ENCODE data around the gene SMAP2.

SMAP2 gene

DNA sequence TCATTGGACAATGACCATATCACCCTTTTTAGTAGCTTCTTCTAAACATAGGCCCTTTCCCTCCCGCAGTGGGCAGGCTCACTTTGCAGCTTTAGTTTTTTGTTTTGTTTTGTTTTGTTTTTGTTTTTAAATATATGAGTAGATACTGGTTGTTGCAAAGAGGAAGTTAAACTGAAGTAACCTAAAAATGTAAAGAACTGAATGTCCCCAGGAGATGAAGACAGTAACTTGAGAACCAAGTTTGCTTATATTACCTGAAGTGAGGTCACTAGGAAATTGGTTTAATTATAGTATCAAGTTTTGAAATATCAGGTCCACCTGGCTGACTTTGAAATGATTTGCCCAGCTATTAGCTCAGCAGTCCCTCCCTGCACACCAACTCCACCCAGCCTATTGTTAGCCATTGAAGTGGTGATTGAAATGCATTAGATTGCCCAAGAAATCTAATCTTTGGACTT lies 18.2 kb downstream of the SMAP2 start:
- no peak for DNase-seq

DNA sequence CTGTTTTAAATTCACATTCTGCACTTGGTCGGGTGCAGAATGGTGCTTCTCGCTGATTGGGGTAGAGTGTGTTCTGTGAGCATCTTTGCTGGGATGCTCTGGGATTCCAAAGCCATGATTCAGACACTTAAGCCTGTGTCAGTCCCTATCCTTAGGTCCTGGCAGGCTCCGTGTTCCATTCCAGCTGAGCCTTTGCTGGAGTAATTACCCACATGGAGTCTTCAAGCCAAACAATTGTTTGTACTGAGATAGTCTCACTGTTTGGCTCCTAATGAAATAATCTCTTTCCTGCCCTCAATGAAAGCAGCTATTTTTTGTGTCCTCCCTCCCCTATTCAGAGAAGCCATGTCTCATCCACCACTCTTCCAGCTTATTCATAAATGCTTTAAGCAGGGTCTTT lies 18.7 kb downstream of the SMAP2 start:
- no peak for DNase-seq

DNA sequence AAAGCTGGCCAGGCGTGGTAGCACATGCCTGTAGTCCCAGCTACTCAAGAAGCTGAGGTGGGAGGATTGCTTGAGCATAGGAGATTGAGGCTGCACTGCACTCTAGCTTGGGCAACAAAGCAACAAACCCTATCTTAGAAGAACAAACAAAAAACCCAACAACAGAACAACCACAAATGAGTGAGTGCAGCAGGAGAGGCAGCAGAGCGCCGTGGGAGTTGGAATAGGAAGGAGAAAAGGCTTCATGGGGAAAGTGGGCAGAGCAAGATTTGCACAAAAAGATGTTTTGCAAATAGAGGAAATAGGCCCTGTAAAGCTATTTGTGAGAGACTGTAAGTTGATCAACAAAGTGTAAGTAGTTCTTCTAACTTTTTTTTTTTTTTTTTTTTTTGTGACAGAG lies 19.6 kb downstream of the SMAP2 start:
- DNase-seq = no peak

DNA sequence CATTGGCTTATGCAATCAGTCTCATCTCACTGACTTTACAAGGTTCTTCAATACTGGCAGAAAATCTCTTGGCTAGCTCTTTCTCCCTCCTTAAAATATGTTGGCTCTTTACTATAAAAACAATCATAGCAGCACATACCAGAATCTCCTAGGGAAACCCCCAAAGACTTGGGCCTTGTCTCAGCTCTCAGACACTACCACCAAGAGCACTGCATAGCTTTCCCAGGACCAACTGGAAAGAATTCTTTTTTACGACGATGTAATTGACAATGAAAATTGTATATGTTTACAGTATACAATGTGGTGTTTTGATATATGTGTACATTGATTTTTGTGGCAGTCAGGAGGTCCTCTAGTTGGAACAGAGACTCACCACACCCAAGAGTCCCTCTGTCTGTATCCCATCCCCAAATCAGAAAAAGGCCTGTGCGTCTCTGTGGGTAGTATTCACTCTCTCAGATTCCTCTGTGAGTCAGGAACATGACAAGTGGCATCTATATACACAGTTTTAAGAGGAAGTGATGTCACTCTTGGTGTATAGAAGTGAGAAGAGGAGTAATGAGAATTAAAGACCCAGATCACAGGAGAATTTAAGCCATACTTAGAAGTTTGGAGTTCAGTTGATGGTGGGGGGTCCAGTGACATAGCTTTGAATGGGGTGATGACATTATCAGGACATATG lies 21.1 kb downstream of the SMAP2 start:
- no peak for DNase-seq

DNA sequence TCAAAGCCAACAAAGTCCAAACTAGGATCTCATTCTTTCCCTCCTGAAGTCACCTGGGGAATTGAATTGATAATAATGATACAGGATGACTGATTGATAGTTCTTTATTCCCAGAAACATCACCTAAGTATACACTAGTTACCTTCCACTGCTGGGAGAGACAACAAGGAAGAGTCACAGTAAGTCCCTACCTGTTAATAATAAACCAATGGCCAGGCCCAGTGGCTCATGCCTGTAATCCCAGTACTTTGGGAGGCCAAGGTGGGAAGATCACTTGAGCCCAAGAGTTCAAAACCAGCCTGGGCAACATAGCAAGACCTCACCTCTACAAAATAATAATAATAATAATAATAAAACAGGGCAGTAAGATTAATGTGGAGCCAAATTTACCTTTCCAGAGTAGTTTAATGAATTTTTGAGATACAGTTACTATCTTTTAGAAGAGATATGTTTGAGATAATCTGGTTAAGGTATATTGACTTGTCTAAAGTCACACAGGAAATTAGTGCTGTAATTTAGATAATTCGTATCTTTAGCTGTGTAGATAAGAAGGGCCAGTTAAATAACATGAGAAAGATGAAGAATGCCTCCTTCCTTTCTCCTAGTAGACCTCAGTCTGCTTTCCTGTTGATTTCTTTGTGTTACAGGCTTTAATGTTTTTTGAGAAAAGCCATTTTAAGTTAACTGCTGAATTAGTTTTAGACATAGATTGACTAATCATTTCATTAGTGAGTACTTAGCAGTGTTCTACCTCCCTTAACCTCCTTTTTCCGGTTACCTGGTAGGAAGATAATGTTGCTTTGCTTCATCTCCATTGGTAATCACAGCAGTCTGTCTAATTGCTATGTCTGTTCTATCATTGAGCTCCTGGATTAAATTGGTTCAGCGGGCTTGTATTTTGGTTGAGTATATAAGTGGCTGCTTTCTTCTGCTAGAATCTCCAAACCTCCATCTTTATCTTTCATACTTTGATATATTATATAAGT lies 22.0 kb downstream of the SMAP2 start:
- no peak for DNase-seq

DNA sequence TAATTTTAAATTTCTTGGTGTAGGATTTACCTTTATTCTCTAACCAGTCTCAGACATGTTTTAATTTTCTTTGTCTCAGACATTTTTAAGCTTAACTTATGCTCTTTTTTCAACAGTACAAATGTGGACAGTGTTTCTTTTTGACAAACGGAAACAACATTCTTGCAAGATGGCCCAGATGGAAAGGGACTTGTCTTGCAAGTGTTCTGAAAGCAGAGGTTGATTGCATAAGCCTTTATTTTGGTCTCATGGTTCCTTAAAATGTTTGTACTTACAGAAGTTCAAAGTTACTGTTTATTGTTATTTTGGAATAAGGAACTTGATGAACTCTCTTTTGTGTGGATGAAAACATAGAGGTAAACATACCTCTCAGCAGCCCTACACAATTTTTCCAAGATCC lies 22.9 kb downstream of the SMAP2 start:
- DNase-seq = no peak

DNA sequence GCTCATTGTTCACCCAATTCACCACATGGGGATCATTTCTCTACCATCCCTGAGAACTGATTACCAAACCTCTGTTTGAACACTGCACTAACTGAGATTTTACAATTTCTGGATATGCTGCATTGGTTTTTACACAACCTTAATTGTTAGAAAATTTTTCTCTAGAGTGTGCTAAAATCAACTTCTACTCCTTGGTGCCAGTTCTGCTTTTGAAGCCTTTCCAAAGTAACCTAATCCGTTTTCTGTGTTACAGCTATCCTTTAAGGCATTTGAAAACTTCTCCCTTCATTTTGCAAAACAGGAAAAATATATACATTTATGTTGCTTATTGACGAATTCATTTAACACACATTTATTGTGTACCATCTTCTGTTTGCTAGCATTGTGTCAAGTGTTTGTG lies 23.7 kb downstream of the SMAP2 start:
- no peak for DNase-seq

DNA sequence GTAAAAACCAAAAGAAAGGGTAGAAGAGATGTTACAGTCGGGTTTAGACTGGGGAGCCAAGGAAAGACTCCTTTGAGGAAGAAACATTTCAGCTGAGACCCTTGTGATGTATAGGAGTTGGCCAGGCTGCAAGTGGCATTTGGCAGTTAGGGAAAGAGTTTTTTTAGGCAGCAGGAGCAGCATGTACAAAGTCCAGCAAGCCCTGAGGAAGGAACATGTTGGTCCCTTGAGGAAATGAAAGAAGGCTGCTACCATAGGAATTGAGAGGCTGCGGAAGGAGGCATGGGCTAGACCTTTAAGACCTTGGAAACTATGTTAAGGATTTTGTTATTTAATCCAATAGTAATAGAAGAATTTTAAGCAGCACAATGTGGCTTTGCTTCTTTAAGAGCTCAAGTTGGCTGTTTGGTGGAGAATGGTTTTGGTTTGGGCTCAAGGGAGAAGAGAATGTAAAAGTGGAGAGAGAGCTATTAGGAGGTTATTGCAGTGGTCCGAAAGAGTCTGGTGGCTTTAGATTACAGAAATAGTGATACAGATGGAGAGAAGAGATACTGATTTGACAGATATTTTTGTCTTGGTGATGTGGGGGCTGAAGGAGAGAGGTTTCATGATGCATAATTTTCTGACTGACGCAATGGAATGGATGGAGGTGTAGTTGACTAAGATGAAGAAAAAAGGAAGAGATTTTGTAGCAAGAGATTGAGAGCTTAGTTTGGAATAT lies 26.6 kb downstream of the SMAP2 start:
- no peak for DNase-seq

DNA sequence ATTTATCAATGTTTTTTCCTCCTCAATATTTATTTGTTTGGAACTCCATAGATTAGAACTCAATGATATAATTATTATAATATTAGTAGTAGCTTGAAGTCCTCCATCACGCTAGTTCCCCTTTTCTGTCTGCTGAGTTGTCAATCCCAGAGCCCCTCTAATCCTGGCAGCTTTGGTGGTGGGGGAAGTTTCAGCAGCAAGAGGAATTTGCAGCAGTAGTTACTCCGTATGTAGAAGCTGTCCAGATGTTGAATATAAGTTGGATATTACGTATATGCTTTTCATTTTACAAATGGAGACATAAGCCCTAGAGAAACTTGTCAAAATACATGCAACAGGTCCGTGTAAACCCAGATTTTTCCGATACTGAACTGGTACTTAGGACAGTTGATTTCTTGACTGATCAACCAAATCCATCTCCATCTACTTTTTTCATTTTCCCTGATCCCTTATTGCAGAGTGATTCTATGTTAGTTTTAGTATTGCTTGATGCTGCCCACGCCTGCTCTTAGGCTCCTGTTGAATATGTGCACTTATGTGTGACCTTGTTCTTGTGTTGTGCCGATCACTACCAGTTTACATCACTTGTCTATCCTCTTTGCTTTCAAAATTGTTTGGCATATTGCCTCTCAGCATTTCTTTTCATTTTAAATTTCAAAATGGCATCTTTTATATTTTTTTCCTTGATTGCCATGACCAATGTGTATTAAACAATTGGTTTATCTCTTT lies 28.1 kb downstream of the SMAP2 start:
- DNase-seq = no peak

DNA sequence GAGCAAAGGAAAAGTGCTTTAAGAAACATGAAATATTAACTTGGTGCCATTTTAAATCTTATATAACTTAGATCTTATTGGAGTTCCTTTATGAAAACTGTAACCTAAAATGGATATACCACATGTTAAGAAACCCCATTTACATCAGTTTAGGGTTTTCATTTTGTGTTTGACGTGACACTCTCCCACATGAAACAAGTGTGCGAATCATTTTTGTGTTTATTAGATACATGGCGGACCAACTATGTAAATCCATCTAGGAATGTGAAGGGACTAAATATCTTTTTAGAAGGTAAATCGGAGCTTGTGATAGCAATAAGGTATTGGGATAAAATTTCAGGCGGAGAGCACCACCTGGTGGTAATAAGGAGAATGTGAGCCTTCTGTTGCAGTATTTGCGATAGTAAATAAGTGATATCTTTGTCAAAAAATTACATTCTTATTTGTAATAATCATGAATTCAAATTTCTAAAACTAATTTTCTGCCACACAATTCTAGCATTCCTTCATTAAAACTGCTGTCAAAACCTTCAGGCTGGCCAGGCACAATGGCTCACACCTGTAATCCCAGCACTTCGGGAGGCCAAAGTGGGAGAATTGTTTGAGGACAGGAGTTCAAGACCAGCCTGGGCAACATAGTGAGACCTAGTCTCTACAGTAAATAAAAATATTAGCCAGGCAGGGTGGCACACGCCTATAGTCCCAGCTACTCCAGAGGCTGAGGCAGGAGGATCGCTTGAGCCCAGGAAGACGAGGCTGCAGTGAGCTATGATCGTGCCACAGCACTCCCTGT lies 31.3 kb downstream of the SMAP2 start:
- DNase-seq = peak; percentile 30

DNA sequence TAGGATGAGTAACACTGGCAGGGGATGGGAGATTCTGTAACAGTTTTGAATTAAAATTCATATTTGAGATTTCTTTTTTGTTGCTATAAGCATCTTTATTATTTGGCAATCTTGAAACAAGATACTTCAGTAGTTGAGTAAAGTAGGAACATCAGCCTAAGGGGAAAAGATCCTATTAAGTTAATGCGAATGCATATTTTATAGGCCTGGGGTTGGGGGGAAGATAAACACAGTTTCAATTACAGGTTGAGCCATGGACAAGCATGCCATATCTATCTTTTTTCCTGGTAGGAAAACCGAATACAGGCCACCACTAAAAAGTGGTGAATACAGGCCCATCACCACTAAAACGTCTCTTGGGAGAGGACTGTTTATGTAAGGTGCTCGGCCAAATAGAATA lies 32.3 kb downstream of the SMAP2 start:
- no peak for DNase-seq

DNA sequence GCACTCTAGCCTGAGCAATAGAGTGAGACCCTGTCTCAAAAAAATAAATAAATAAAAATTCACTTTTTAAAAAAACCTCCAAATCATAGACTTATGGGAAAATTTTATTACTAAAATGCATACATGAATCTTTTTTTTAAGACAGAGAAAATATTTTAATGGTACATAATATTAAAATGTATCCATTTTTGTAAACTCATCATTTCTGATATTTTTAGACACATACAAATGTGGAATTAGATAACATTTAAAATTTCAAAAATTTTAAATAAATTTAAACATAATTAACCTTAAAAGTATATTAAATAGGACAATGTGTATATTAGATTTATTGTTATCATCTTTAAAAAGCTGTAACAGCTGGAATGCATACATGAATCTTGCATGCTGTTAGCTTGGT lies 33.9 kb downstream of the SMAP2 start:
- DNase-seq = no peak

DNA sequence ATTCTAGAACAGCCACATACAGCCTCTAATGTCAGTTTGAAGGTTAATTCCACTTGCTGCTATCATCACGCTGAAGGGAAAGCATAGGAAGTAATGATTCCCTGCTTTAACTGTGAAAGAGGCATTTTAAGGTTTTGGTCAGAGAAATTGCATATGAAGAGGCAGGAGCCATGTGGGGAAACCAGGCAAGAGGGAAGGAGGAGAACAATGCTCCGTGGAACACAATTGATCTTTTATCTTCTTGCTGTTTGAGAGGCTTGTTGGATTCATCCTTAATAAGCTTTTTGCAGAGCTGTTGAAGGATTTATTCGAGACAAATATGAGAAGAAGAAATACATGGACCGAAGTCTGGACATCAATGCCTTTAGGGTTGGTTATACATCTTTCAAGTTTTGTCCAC lies 35.9 kb downstream of the SMAP2 start:
- DNase-seq = no peak

DNA sequence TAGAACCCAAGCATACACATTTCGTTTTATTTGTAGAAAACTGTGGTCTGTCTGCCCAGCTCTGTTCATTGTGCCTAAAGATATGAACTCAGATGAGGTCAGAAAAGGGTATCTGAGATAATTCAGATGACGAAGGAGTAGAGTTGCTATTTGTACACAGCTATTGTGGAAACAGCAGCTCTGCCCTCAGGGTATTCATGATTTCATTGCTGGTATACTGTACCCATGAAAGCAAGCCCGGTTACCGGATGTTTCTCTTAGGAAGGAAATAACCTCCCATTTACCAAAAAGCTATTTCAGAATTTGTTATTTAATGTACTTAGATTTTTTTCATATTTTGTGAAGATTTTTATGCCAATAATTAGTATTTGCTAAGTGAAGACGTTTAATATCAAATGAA lies 37.8 kb downstream of the SMAP2 start:
- no peak for DNase-seq

DNA sequence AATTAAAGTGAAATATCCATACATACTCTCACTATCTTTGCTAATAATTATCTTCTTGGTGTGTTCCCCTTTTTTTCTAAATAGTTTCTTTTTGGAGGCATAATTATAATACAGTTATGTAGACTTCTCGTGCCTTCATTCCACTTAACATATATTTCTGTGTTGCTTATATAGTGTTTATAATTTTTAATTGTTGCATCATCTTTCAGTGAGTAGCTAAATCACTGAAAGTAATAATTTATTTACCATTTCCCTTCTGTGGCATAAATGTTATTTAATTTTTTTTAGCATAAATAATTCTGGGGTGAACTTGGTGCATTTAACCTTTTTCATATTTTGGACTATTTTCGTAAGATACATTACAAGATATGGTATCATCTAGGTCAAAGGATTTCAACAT lies 38.3 kb downstream of the SMAP2 start:
- no peak for DNase-seq

DNA sequence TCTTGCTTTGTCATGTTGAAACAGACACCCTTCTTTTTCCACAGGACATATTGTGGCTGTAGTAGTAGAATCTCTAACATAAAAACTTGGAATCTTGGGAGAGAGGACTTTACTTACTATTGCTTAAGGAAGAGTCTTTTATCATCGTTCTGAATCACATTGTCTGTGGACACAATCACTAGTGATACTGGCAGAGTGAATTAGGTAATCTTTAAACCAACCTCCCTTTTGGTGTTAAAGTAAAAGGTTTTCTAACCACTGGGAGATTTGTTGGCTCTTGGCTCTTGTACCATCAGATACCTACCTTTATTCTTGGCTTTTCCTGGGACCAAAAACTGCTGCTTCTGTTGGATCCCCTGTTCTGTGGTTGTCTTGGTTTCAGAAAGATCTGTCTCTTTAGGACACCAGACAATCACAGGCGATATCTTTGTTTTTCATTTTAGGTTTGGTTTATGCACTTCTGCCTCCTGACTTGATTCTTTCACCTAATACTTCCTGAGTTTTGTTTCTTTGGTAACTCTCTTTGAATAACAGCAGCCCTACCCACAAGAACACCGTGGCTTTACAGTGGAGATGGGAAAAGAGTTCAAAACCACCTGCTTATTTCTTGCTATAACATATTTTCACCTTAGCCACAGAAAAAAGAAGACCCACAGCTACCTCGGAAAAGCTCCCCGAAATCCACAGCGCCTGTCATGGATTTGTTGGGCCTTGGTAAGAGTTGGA lies 40.2 kb downstream of the SMAP2 start:
- no peak for DNase-seq

DNA sequence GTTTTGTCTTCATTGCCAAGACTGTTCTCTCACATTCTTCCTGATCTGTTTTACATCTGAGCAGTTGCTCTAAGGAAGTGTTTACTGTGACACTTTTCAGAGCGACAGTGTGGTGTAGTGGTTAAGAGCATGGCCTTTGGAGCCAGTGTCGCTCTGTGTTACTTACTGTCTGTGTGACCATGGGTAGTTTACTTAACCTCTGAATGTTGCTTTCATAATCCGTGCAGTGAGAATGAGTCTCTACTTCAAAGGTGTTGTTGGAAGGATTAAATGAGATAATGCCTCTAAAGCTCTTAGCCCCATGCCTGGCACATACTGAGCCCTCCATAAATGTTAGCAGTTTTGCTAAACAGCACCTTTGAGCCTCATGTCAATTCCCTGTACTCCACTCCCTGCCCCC lies 40.8 kb downstream of the SMAP2 start:
- no peak for DNase-seq

DNA sequence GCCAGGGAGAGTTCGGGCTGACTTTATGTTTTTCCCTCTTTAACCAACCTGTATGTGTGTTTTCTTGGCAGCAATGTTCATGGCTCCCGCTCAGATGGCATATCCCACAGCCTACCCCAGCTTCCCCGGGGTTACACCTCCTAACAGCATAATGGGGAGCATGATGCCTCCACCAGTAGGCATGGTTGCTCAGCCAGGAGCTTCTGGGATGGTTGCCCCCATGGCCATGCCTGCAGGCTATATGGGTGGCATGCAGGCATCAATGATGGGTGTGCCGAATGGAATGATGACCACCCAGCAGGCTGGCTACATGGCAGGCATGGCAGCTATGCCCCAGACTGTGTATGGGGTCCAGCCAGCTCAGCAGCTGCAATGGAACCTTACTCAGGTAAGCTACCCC lies 43.2 kb downstream of the SMAP2 start:
- DNase-seq = no peak

DNA sequence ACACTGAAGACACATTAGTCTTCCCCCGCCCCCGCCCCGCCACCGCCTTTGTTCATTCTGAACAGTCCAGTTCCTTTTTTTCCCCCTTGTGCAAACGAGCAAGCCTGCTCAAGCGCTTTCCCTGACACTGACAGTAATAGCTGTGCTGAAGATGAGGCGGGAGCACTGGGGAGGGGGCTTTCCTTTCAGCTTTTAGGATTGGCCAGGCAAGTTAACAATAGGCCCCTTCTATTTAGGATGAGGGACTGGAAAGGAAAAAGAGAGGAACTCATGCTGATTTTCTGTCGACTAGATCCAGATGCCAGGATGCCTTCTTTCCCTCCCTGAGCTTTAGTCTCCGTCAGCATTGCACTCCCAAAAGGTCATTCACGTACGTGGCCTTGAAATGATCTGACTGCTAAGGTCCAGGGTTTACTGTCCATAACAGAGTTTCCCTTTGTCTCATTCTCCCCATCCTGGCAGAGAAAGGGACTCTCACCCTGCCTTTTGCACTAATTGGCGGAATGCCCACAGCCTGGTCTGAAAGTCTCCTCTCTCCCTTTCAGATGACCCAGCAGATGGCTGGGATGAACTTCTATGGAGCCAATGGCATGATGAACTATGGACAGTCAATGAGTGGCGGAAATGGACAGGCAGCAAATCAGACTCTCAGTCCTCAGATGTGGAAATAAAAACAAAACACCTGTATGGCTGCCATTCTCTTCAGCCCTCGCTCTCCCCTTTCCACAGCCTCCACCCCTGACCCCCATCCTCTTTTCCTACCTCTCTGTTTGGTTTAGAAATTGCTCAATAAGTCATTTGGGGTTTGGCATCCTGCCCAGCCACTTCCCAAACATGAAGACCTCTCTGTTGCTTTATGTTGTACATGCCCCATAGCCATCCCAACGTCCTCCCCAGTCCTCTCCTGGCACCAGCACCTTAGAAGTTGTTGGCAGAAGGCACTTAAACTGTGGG lies 48.2 kb downstream of the SMAP2 start:
- DNase-seq = no peak

DNA sequence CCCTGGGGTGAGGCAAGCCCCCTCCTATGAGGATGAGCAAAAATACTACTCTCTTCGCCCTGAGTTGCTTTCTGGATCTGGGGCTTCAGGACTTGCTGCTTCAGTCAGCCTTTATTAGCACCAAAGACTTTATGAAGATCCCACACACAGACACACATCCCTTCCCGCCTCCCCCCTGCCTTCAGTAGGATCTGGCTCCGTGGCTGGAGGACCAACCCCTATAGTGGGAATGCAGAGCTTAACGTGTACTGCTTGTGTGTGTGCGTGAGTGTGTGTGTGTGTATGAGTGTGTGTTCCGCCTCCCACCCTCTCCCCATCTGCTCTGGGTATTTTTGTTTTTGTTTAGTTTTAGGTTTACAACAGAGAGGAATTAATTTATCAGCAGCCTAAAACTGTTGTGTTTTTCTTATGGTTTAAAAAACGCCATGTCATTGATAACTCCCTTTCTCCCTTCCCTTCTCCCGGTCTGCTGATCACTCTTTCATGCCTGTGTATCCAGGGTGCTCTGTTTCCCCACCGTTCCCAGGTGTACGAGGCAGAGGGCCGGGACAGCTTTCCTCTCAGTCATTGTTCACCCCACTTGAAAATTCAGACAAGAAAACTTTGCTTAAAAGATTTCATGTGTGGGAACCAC lies 49.2 kb downstream of the SMAP2 start:
- no peak for DNase-seq
